Testis (tissue), 3 donors: ENCODE results near the gene RPTOR. TPM values are rescaled to one million over a fixed set of nuclear protein-coding genes. Genes with fewer than 3 reads are reported as not detected.
A peak's percentile ranks its signal among the peaks of the same experiment; 100 is the strongest.

Experiments used
- DNase-seq: peaks from one replicate; pipeline ENCODE4 v3.0.0-alpha.2; 2019
- H3K27ac ChIP-seq, 2 donors: fragments of 200-600 bp; sonication (generic); one replicate each; pipeline ENCODE4 v1.5.1; 2019
- H3K27me3 ChIP-seq: fragments of 200-600 bp; sonication (generic); one replicate; pipeline ENCODE4 v1.5.1; 2019
- H3K36me3 ChIP-seq: fragments of 200-600 bp; sonication (generic); one replicate; pipeline ENCODE4 v1.5.1; 2017; ENCODE audit warnings: low read depth; ENCODE audit errors: missing control alignments
- H3K4me1 ChIP-seq: fragments of 200-600 bp; sonication (generic); one replicate; pipeline ENCODE4 v1.5.1; 2019
- H3K4me3 ChIP-seq, 2 donors: fragments of 200-600 bp; sonication (generic); one replicate each; pipeline ENCODE4 v1.5.1; 2017 to 2019
- H3K9me3 ChIP-seq: fragments of 200-600 bp; sonication (generic); one replicate; pipeline ENCODE4 v1.5.1; 2017
- POLR2A ChIP-seq: fragments of 450-650 bp; IDR thresholded peaks from one replicate; pipeline ENCODE4 v1.6.1; 2017; ENCODE audit warnings: antibody characterized with exemption, mild to moderate bottlenecking, moderate library complexity
- WGBS, 2 donors: methylation state at CpG; one replicate each; pipeline ENCODE4 v1.1.5; 2018; 5-methylcytosine and 5-hydroxymethylcytosine counted together
- intact Hi-C: fragments of 100-400 bp; cut with DNase I; formaldehyde crosslinking; loops from one replicate; pipeline ENCODE4 v1.15.1; 2023; ENCODE audit warnings: low total_unique reads
- polyA plus RNA-seq: library from polyadenylated mRNA; stranded (reverse); fragments of 350-450 nt; fragmentation: Illumina TruSeq; extraction: RNeasy Lipid Tissue Mini Kit (QIAGEN cat#74804); gene quantifications from one replicate; pipeline ENCODE4 v1.2.3, GENCODE V29; 2014; ENCODE audit warnings: low read depth, low replicate concordance; ENCODE audit not compliant: insufficient read depth
- total RNA-seq, 2 donors: library from RNA; depleted of rRNA; stranded (reverse); fragments of >200 nt; gene quantifications; one replicate each; pipeline ENCODE4 v1.2.3, GENCODE V29; 2016
- TF ChIP-seq, protein P1 (sequence below), 3 experiments: fragments of 450-650 bp in 2 of 3; fragments of 200-600 bp in 1 of 3; sonication (generic) in 1 of 3; IDR thresholded peaks; one replicate each; pipeline ENCODE4 v1.5.1; 2016 to 2019; ENCODE audit warnings: antibody characterized with exemption in 3 of 3, mild to moderate bottlenecking in 2 of 3, moderate library complexity in 1 of 3

The RPTOR gene
- total and polyA plus RNA-seq, 3 donors from 2014 or later, result 21.8 to 68.3 (median 56.6) TPM

DNA sequence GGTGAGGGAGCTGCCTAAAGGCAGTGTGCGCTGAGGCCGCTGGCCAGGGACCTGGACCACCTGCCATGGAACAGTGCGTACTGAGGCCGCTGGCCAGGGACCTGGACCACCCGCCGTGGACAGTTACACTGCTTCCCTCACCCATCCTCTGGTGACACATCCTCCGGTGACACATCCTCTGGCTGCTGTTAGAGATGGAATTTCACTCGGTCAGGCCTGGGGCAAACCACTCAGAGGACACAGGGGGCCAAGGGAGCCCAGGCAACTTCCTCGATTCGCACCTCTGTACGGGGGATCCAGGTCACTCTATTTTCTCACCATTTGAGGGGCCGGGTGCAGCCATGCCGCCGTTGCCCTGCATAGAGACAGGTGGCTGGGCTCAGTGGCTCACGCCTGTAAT is 32.4 kb upstream of the RPTOR start:
- H3K4me1 ChIP-seq, result peaks cover 23% of the 10 kb centered on the region
- H3K27me3 ChIP-seq, result no peaks in the 10 kb centered on the region
- peak overlapping the region in 1 of 2 donors; percentile 70 for H3K27ac ChIP-seq
- WGBS, 2 donors, result 86 to 93% methylated on average over 6 to 15 of the region's 15 CpGs
- no peak overlapping the region for H3K4me3 ChIP-seq
- intact Hi-C loops, result no loop called here
- no peaks in the 10 kb centered on the region for H3K9me3 ChIP-seq
- H3K36me3 ChIP-seq, result no peaks in the 10 kb centered on the region
- TF ChIP-seq, protein P1, sequence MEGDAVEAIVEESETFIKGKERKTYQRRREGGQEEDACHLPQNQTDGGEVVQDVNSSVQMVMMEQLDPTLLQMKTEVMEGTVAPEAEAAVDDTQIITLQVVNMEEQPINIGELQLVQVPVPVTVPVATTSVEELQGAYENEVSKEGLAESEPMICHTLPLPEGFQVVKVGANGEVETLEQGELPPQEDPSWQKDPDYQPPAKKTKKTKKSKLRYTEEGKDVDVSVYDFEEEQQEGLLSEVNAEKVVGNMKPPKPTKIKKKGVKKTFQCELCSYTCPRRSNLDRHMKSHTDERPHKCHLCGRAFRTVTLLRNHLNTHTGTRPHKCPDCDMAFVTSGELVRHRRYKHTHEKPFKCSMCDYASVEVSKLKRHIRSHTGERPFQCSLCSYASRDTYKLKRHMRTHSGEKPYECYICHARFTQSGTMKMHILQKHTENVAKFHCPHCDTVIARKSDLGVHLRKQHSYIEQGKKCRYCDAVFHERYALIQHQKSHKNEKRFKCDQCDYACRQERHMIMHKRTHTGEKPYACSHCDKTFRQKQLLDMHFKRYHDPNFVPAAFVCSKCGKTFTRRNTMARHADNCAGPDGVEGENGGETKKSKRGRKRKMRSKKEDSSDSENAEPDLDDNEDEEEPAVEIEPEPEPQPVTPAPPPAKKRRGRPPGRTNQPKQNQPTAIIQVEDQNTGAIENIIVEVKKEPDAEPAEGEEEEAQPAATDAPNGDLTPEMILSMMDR (IDR thresholded peaks at IDR 0.05), result no peak
- TF ChIP-seq POLR2A, result no peak
- DNase-seq, result no peak

DNA sequence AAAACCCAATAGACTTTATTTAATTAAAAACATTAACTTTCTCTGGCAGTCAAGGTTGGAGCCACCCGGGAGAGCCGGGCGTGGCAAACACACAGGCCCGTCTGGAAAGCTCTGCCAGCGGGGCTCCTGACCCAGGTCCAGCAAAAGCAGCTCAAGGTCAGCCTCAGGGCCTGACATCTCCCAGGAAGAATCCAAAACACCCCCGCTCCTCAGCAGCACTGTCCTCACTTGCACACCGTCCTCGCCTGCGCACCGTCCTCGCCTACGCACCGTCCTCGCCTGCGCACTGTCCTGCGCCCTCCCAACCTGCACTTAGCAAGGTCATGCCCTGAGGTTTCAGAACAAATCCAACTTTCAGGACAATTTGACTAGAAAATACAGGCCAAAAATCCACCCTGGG is 31.4 kb upstream of the RPTOR start:
- Histone ChIP-seq H3K27me3 (no peaks in the 10 kb centered on the region), H3K27ac (peak overlapping the region; percentile 39 to 70), H3K36me3 (no peaks in the 10 kb centered on the region), H3K9me3 (no peaks in the 10 kb centered on the region), H3K4me1 (peaks cover 23% of the 10 kb centered on the region), H3K4me3 (no peak overlapping the region)
- intact Hi-C loops, result no loop called here
- 32 to 64% methylated on average over 16 of the region's 16 CpGs for WGBS, 2 donors
- TF ChIP-seq POLR2A, result no peak
- TF ChIP-seq, protein P1 (IDR thresholded peaks at IDR 0.05), result no peak
- DNase-seq, result peak; percentile 86

DNA sequence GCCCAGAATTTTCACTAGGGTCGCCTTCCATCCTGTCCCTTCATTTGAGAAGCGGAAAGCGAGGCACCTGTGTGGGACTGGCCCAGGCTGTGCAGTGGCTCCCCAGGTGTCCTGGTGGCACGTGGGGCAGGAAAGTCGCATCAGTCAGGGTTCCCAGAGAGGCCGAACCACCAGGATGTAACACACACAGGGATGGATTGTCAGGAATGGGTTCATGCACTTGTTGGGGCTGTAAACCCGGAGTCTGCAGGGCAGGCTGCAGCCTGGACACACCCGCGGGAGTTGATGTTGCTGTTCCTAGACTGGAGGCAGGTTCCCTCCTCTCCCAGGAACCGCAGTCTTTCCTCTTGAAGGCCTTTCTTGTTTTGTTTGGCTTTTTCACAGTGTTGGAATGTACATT is 30.7 kb upstream of the RPTOR start:
- no peak for TF ChIP-seq POLR2A
- TF ChIP-seq, protein P1 (IDR thresholded peaks at IDR 0.05), result no peak
- H3K4me3 ChIP-seq, result no peak overlapping the region
- DNase-seq, result peak; percentile 52
- 36 to 48% methylated on average over 10 of the region's 10 CpGs for WGBS, 2 donors
- H3K4me1 ChIP-seq, result peaks cover 23% of the 10 kb centered on the region
- no peaks in the 10 kb centered on the region for H3K36me3 ChIP-seq
- no peaks in the 10 kb centered on the region for H3K27me3 ChIP-seq
- intact Hi-C loops, result no loop called here
- peak overlapping the region; percentile 23 to 70 for H3K27ac ChIP-seq
- no peaks in the 10 kb centered on the region for H3K9me3 ChIP-seq

DNA sequence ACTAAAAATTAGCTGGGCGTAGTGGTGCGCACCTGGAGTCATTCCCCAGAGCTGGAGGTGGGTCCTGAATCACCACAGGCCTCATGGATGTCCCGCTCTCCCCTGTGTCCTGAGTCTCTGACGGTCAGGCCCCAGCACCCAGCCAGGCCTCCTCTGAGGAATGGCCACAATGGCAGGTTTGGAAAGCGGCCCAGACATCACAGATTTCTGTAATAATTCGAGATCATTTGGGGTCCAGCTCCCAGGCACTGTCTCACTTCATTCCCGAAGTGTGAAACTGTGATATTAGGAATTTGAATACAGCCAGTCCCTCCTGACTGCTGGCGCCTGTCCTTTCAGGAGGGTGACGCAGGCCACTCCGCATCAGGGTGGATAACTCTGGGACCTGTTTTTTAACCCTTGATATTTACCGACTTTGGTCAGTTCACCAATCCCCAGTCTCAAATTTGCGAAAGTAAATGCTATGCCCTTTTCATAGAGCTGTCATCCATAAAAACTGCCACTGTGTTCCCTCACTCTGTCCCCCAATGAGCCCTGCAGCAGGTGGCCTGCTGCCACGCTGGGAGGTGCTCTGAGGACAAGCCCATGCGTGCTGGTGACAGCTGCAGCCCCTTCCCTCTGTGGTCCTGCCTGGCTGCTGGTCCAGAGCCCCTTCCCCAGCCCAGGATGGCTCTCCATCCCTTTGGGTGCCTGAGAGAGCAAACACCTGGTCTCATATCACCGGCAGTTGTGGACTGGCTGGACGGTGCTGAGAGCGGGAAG is 28.3 kb upstream of the RPTOR start:
- H3K4me1 ChIP-seq, result peaks cover 27% of the 10 kb centered on the region
- intact Hi-C loops, result no loop called here
- H3K27ac ChIP-seq, result no peak overlapping the region
- no peak for DNase-seq
- H3K9me3 ChIP-seq, result no peaks in the 10 kb centered on the region
- H3K36me3 ChIP-seq, result no peaks in the 10 kb centered on the region
- WGBS, 2 donors, result 88 to 90% methylated on average over 17 of the region's 17 CpGs
- TF ChIP-seq, protein P1 (IDR thresholded peaks at IDR 0.05), result no peak
- TF ChIP-seq POLR2A, result no peak
- H3K27me3 ChIP-seq, result no peaks in the 10 kb centered on the region
- H3K4me3 ChIP-seq, result no peak overlapping the region

DNA sequence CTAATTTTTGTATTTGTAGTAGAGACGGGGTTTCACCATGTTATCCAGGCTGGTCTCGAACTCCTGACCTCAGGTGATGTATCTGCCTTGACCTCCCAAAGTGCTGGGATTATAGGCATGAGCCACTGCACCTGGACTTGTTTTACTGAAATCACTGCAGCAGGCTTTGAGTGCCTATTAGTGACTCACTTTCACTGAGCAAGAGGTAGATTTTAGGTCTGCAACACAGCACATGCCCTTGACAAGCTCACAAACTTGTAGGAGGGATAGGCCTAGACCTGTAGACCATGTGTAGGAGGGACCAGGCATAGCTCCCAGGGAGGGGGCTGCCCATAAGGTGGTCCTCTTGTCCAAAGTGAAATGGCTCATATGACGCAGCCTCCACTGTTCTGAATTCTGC is 27.0 kb upstream of the RPTOR start:
- no peak for TF ChIP-seq POLR2A
- 94 to 96% methylated on average over 3 of the region's 3 CpGs for WGBS, 2 donors
- no peak for DNase-seq
- H3K27ac ChIP-seq, result no peak overlapping the region
- H3K9me3 ChIP-seq, result no peaks in the 10 kb centered on the region
- no peaks in the 10 kb centered on the region for H3K27me3 ChIP-seq
- H3K4me1 ChIP-seq, result peaks cover 22% of the 10 kb centered on the region
- intact Hi-C loops, result no loop called here
- H3K36me3 ChIP-seq, result no peaks in the 10 kb centered on the region
- no peak overlapping the region for H3K4me3 ChIP-seq
